ENCODE results near the gene TSC22D3.

GRCh38 chrX:107667426-107667825 lies 108.2 kb downstream of the TSC22D3 start:
- TF ChIP-seq ARNTL (CRISPR knock-in tag; IDR thresholded peaks at IDR 0.05; ENCODE audit: borderline replicate concordance, low read depth) = no peak
- no peak for TF ChIP-seq ZFP3 (CRISPR knock-in tag; IDR thresholded peaks at IDR 0.05)
- TF ChIP-seq ZFP30 (CRISPR knock-in tag; IDR thresholded peaks at IDR 0.05) = no peak
- no peak for TF ChIP-seq ZC3H10 (CRISPR knock-in tag; IDR thresholded peaks at IDR 0.05)
